Ishikawa (cell line): ENCODE results near the gene RNF224.

Experiments used
- CEBPB ChIP-seq: IDR thresholded peaks from 2 replicates; pipeline ENCODE4 v1.6.1; 2012
- CREB1 ChIP-seq: IDR thresholded peaks from 2 replicates; pipeline ENCODE4 v1.6.1; 2012; ENCODE audit warnings: low read depth
- EP300 ChIP-seq: IDR thresholded peaks from 2 replicates; pipeline ENCODE4 v1.6.1; 2012; ENCODE audit warnings: borderline replicate concordance
- RAD21 ChIP-seq: IDR thresholded peaks from 2 replicates; pipeline ENCODE4 v1.6.1; 2012; ENCODE audit warnings: low read depth
- TAF1 ChIP-seq: IDR thresholded peaks from 2 replicates; pipeline ENCODE4 v1.6.1; 2012; ENCODE audit warnings: low read depth, mild to moderate bottlenecking
- TCF12 ChIP-seq: IDR thresholded peaks from 2 replicates; pipeline ENCODE4 v1.6.1; 2012; ENCODE audit warnings: low read depth
- TEAD4 ChIP-seq: IDR thresholded peaks from 2 replicates; pipeline ENCODE4 v1.6.1; 2012
- YY1 ChIP-seq: IDR thresholded peaks from 2 replicates; pipeline ENCODE4 v1.6.1; 2012; ENCODE audit warnings: low read depth
- ZBTB7A ChIP-seq: IDR thresholded peaks from 2 replicates; pipeline ENCODE4 v1.6.1; 2012; ENCODE audit warnings: low read depth
- TF ChIP-seq, protein P1 (sequence below): IDR thresholded peaks from 2 replicates; pipeline ENCODE4 v1.6.1; 2012; ENCODE audit warnings: low read depth, mild to moderate bottlenecking
- TF ChIP-seq, protein P2 (sequence below): IDR thresholded peaks from 2 replicates; pipeline ENCODE4 v1.6.1; 2012
- TF ChIP-seq, protein P3 (sequence below): IDR thresholded peaks from 2 replicates; pipeline ENCODE4 v1.6.1; 2012

DNA sequence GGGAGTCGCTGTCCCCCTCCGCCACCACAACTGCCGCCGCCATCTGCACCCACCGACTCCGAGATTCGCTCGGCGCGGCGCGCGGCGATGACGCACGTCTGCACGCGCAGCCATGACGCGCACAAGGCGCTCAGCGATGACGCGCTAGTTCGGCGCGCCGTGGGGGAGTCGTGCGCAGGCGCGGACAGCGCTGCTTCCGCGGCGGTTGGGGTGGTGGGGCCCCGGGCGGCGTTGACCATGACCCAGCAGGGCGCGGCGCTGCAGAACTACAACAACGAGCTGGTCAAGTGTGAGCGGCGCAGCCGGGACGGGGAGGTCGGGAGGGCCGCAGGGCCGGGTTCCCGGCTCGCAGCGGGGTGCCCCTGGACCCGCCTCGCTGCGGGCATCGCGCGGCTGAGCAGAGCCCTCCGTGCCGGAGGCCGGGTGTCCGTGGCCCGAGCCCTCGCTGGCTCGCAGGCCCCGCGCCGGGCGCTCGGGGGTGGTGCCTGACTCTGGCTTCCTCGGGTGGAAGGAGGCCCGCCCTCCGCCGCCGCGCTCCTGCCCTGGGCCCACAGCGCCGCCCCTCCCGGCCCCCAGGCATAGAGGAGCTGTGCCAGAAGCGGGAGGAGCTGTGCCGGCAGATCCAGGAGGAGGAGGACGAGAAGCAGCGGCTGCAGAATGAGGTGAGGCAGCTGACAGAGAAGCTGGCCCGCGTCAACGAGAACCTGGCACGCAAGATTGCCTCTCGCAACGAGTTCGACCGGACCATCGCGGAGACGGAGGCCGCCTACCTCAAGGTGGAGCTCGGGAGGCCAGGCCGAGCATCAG is 38.6 kb upstream of the RNF224 start, which contains the start of the genes ANAPC2 and SSNA1:
- TF ChIP-seq TEAD4 (peak; percentile 53), RAD21 (peak; percentile 55; the same call in 1 of the 2 replicates), ZBTB7A (peak; percentile 36), CREB1 (peak; percentile 100), CEBPB (no peak), TCF12 (no peak; the same call in 1 of the 2 replicates), YY1 (peak; percentile 90), TAF1 (peak; percentile 53), EP300 (no peak)
- TF ChIP-seq, protein P1, sequence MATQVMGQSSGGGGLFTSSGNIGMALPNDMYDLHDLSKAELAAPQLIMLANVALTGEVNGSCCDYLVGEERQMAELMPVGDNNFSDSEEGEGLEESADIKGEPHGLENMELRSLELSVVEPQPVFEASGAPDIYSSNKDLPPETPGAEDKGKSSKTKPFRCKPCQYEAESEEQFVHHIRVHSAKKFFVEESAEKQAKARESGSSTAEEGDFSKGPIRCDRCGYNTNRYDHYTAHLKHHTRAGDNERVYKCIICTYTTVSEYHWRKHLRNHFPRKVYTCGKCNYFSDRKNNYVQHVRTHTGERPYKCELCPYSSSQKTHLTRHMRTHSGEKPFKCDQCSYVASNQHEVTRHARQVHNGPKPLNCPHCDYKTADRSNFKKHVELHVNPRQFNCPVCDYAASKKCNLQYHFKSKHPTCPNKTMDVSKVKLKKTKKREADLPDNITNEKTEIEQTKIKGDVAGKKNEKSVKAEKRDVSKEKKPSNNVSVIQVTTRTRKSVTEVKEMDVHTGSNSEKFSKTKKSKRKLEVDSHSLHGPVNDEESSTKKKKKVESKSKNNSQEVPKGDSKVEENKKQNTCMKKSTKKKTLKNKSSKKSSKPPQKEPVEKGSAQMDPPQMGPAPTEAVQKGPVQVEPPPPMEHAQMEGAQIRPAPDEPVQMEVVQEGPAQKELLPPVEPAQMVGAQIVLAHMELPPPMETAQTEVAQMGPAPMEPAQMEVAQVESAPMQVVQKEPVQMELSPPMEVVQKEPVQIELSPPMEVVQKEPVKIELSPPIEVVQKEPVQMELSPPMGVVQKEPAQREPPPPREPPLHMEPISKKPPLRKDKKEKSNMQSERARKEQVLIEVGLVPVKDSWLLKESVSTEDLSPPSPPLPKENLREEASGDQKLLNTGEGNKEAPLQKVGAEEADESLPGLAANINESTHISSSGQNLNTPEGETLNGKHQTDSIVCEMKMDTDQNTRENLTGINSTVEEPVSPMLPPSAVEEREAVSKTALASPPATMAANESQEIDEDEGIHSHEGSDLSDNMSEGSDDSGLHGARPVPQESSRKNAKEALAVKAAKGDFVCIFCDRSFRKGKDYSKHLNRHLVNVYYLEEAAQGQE, result 0 out of 2 replicates have a peak, but pooled peaks have one; percentile 2
- TF ChIP-seq, protein P2, sequence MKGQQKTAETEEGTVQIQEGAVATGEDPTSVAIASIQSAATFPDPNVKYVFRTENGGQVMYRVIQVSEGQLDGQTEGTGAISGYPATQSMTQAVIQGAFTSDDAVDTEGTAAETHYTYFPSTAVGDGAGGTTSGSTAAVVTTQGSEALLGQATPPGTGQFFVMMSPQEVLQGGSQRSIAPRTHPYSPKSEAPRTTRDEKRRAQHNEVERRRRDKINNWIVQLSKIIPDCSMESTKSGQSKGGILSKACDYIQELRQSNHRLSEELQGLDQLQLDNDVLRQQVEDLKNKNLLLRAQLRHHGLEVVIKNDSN, result peak; percentile 44
- TF ChIP-seq, protein P3, sequence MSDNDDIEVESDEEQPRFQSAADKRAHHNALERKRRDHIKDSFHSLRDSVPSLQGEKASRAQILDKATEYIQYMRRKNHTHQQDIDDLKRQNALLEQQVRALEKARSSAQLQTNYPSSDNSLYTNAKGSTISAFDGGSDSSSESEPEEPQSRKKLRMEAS, result peak; percentile 79
